H9 (cell line): ENCODE data around the gene PDXK. TPM values are rescaled to one million over a fixed set of nuclear protein-coding genes. Genes with fewer than 3 reads are reported as not detected.
A peak's percentile ranks its signal among the peaks of the same experiment; 100 is the strongest.

Experiments
- DNase-seq: peaks from one replicate; pipeline ENCODE4 v3.0.0-alpha.2; 2017
- H2AFZ ChIP-seq: one replicate; pipeline ENCODE4 v1.6.1; 2013; ENCODE audit warnings: mild to moderate bottlenecking, low read length, control low read depth, moderate library complexity
- H2AK5ac ChIP-seq: 2 replicates; pipeline ENCODE4 v1.6.1; 2013; ENCODE audit warnings: low read length, control low read depth, mixed read lengths; ENCODE audit not compliant: insufficient read length
- H2BK120ac ChIP-seq: one replicate; pipeline ENCODE4 v1.6.1; 2013; ENCODE audit warnings: low read depth, mild to moderate bottlenecking, low read length, control low read depth, inconsistent platforms; ENCODE audit not compliant: poor library complexity, severe bottlenecking
- H2BK12ac ChIP-seq: 2 replicates; pipeline ENCODE4 v1.6.1; 2013; ENCODE audit warnings: low read length, control low read depth, mixed read lengths, low read depth; ENCODE audit not compliant: insufficient read length
- H2BK15ac ChIP-seq: 2 replicates; pipeline ENCODE4 v1.6.1; 2013; ENCODE audit warnings: low read depth, low read length, control low read depth
- H2BK20ac ChIP-seq: one replicate; pipeline ENCODE4 v1.6.1; 2013; ENCODE audit warnings: low read depth, mild to moderate bottlenecking, low read length, control low read depth, inconsistent platforms; ENCODE audit not compliant: poor library complexity, severe bottlenecking
- H2BK5ac ChIP-seq: 2 replicates; pipeline ENCODE4 v1.6.1; 2013; ENCODE audit warnings: low read length, control low read depth, mixed read lengths; ENCODE audit not compliant: insufficient read length
- H3K14ac ChIP-seq: 2 replicates; pipeline ENCODE4 v1.6.1; 2013; ENCODE audit warnings: low read length, control low read depth; ENCODE audit not compliant: insufficient read depth
- H3K18ac ChIP-seq: 2 replicates; pipeline ENCODE4 v1.6.1; 2013; ENCODE audit warnings: low read depth, mild to moderate bottlenecking, mixed read lengths, low read length, control low read depth; ENCODE audit not compliant: insufficient read length
- H3K23ac ChIP-seq: 2 replicates; pipeline ENCODE4 v1.6.1; 2013; ENCODE audit warnings: low read length, control low read depth, mixed read lengths, low read depth; ENCODE audit not compliant: insufficient read length
- H3K23me2 ChIP-seq: 2 replicates; pipeline ENCODE4 v1.6.1; 2013; ENCODE audit warnings: low read depth, mild to moderate bottlenecking, mixed read lengths, low read length, control low read depth; ENCODE audit not compliant: insufficient read length, poor library complexity, severe bottlenecking
- H3K27ac ChIP-seq: 2 replicates; pipeline ENCODE4 v1.5.1; 2013; ENCODE audit warnings: low read length, control low read depth, mixed read lengths, low read depth; ENCODE audit not compliant: insufficient read length
- H3K27me3 ChIP-seq: 2 replicates; pipeline ENCODE4 v1.6.1; 2013; ENCODE audit warnings: low read length, control low read depth, inconsistent platforms; ENCODE audit not compliant: insufficient read depth
- H3K4ac ChIP-seq: 2 replicates; pipeline ENCODE4 v1.6.1; 2013; ENCODE audit warnings: low read depth, mild to moderate bottlenecking, control low read depth, inconsistent platforms, low read length, moderate library complexity
- H3K4me1 ChIP-seq: 2 replicates; pipeline ENCODE4 v1.6.1; 2013; ENCODE audit warnings: low read length, control low read depth, inconsistent platforms; ENCODE audit not compliant: insufficient read depth
- H3K4me2 ChIP-seq: 2 replicates; pipeline ENCODE4 v1.6.1; 2013; ENCODE audit warnings: low read length, control low read depth, mixed read lengths; ENCODE audit not compliant: insufficient read length, insufficient read depth
- H3K56ac ChIP-seq: 2 replicates; pipeline ENCODE4 v1.6.1; 2013; ENCODE audit warnings: low read depth, mild to moderate bottlenecking, mixed read lengths, low read length, control low read depth; ENCODE audit not compliant: insufficient read length
- H3K79me1 ChIP-seq: 2 replicates; pipeline ENCODE4 v1.6.1; 2013; ENCODE audit warnings: low read depth, mild to moderate bottlenecking, moderate library complexity, low read length, control low read depth, inconsistent platforms; ENCODE audit not compliant: insufficient read depth, poor library complexity, severe bottlenecking
- H3K79me2 ChIP-seq: 2 replicates; pipeline ENCODE4 v1.6.1; 2013; ENCODE audit warnings: low read length, control low read depth, inconsistent platforms; ENCODE audit not compliant: insufficient read depth
- H3K9ac ChIP-seq: 2 replicates; pipeline ENCODE4 v1.6.1; 2013; ENCODE audit warnings: low read length, control low read depth, mixed read lengths; ENCODE audit not compliant: insufficient read length; ENCODE audit errors: extremely low read depth
- H3K9me3 ChIP-seq: one replicate; pipeline ENCODE4 v1.6.1; 2013; ENCODE audit warnings: low read depth, low read length, inconsistent platforms; ENCODE audit not compliant: control insufficient read depth
- H3T11ph ChIP-seq: one replicate; pipeline ENCODE4 v1.6.1; 2013; ENCODE audit warnings: mild to moderate bottlenecking, low read length, control low read depth, inconsistent platforms
- H4K20me1 ChIP-seq: one replicate; pipeline ENCODE4 v1.6.1; 2013; ENCODE audit not compliant: control insufficient read depth, insufficient read length, insufficient read depth
- H4K5ac ChIP-seq: 2 replicates; pipeline ENCODE4 v1.6.1; 2013; ENCODE audit warnings: low read depth, mild to moderate bottlenecking, mixed read lengths, low read length, control low read depth; ENCODE audit not compliant: insufficient read length
- H4K8ac ChIP-seq: replicated peaks from 2 replicates; pipeline ENCODE4 v1.6.1; 2013; ENCODE audit warnings: low read length, control low read depth, mixed read lengths, low read depth; ENCODE audit not compliant: insufficient read length
- H4K91ac ChIP-seq: 2 replicates; pipeline ENCODE4 v1.6.1; 2013; ENCODE audit warnings: low read depth, mild to moderate bottlenecking, moderate library complexity, mixed read lengths, low read length, control low read depth; ENCODE audit not compliant: insufficient read length
- H3K27ac Mint-ChIP-seq, 3 experiments: 2 replicates in 2 of 3; 3 replicates in 1 of 3; pipeline ENCODE4 v1.8.0; 2020 to 2021; ENCODE audit warnings: mixed read lengths in 3 of 3, mild to moderate bottlenecking in 1 of 3, moderate library complexity in 1 of 3
- H3K27me3 Mint-ChIP-seq: 2 replicates; pipeline ENCODE4 v1.8.0; 2021; ENCODE audit warnings: low read depth, mild to moderate bottlenecking, moderate library complexity, mixed read lengths
- H3K36me3 Mint-ChIP-seq, 3 experiments: 2 replicates in 2 of 3; 3 replicates in 1 of 3; pipeline ENCODE4 v1.8.0; 2020 to 2021; ENCODE audit warnings: low read depth in 3 of 3, mixed read lengths in 3 of 3; ENCODE audit not compliant: insufficient read depth in 1 of 3
- H3K4me1 Mint-ChIP-seq, 2 experiments: 2 replicates each; pipeline ENCODE4 v1.8.0; 2020; ENCODE audit warnings: mixed read lengths in 2 of 2
- H3K4me3 Mint-ChIP-seq, 2 experiments: 2 replicates in 1 of 2; 3 replicates in 1 of 2; pipeline ENCODE4 v1.8.0; 2020 to 2021; ENCODE audit warnings: mild to moderate bottlenecking in 2 of 2, mixed read lengths in 2 of 2, moderate library complexity in 1 of 2
- H3K9me3 Mint-ChIP-seq, 2 experiments: 2 replicates in 1 of 2; 3 replicates in 1 of 2; pipeline ENCODE4 v1.8.0; 2020; ENCODE audit warnings: mild to moderate bottlenecking in 2 of 2, mixed read lengths in 2 of 2, moderate library complexity in 1 of 2
- WGBS: extraction: QIAGEN DNeasy Blood & Tissue Kit; methylation state at CpG from one replicate; pipeline ENCODE4 v1.1.7; 2013; ENCODE audit warnings: missing lambda C conversion rate, low lambda C conversion rate, mixed read lengths; ENCODE audit not compliant: insufficient read length; ENCODE audit errors: extremely low coverage; 5-methylcytosine and 5-hydroxymethylcytosine counted together
- total RNA-seq: library from RNA; stranded (reverse); gene quantifications from 2 replicates; pipeline ENCODE4 v1.2.1, GENCODE V29; 2021
- TF ChIP-seq, protein P1 (sequence below): fragments of 200-600 bp; sonication (generic); conservative IDR thresholded peaks from 3 replicates; pipeline ENCODE4 v1.8.0; 2021; ENCODE audit warnings: antibody characterized with exemption, mild to moderate bottlenecking

The PDXK gene
- total RNA-seq, 1 experiment from 2014 or later, result 109 TPM

GRCh38 chr21:43703035-43703880, 15.7 kb upstream of the PDXK start:
- Histone ChIP-seq H3K4ac (no peak overlapping the region), H3K9me3 (no peaks in the 10 kb centered on the region), H3K14ac (no peak overlapping the region), H3K4me1 (no peaks in the 10 kb centered on the region), H2BK120ac (no peak overlapping the region), H3K79me2 (no peaks in the 10 kb centered on the region), H3K56ac (no peak overlapping the region), H2BK15ac (no peak overlapping the region), H2BK20ac (no peak overlapping the region), H2BK5ac (no peak overlapping the region), H3K23ac (no peak overlapping the region), H3T11ph (no peak overlapping the region), H3K27ac (no peak overlapping the region), H3K23me2 (no peaks in the 10 kb centered on the region), H3K9ac (no peak overlapping the region), H3K79me1 (no peaks in the 10 kb centered on the region), H4K20me1 (no peaks in the 10 kb centered on the region), H2AFZ (no peak overlapping the region), H4K91ac (no peak overlapping the region), H3K4me2 (no peak overlapping the region), H4K8ac (no peak overlapping the region), H3K18ac (no peak overlapping the region), H2BK12ac (no peak overlapping the region), H3K27me3 (no peaks in the 10 kb centered on the region), H4K5ac (no peak overlapping the region), H2AK5ac (no peak overlapping the region)
- no peaks in the 10 kb centered on the region for H3K9me3 Mint-ChIP-seq
- DNase-seq, result peak; percentile 53
- no CpG with 5 or more reads among the region's 29 CpGs for WGBS
- no peaks in the 10 kb centered on the region for H3K27me3 Mint-ChIP-seq
- H3K4me3 Mint-ChIP-seq, result no peak overlapping the region
- H3K4me1 Mint-ChIP-seq, result peaks cover 11 to 12% of the 10 kb centered on the region in 2 experiments
- H3K36me3 Mint-ChIP-seq, result no peaks in the 10 kb centered on the region; a peak in 1 of 7 replicates
- peak overlapping the region in 2 of 3 experiments; percentile 27 to 63; a peak in 2 of 7 replicates for H3K27ac Mint-ChIP-seq
- TF ChIP-seq, protein P1, sequence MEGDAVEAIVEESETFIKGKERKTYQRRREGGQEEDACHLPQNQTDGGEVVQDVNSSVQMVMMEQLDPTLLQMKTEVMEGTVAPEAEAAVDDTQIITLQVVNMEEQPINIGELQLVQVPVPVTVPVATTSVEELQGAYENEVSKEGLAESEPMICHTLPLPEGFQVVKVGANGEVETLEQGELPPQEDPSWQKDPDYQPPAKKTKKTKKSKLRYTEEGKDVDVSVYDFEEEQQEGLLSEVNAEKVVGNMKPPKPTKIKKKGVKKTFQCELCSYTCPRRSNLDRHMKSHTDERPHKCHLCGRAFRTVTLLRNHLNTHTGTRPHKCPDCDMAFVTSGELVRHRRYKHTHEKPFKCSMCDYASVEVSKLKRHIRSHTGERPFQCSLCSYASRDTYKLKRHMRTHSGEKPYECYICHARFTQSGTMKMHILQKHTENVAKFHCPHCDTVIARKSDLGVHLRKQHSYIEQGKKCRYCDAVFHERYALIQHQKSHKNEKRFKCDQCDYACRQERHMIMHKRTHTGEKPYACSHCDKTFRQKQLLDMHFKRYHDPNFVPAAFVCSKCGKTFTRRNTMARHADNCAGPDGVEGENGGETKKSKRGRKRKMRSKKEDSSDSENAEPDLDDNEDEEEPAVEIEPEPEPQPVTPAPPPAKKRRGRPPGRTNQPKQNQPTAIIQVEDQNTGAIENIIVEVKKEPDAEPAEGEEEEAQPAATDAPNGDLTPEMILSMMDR, result no peak
